Activated CD8-positive, alpha-beta memory T cell treated with anti-CD3 and anti-CD28 coated beads, Interleukin-2, amount 50 U/mL, for 1 hour (primary cell): ENCODE results near the gene RAB10.

Experiments
- DNase-seq: peaks from one replicate; pipeline ENCODE4 v3.0.0-alpha.2; 2020; ENCODE audit errors: extremely low read depth

RAB10 gene

GRCh38 chr2:26178746-26179436, 145.0 kb downstream of the RAB10 start:
- DNase-seq, result no peak

- no peak for DNase-seq
These were observed 145.6 kb downstream of the RAB10 start for GRCh38 chr2:26179446-26179913.

DNA sequence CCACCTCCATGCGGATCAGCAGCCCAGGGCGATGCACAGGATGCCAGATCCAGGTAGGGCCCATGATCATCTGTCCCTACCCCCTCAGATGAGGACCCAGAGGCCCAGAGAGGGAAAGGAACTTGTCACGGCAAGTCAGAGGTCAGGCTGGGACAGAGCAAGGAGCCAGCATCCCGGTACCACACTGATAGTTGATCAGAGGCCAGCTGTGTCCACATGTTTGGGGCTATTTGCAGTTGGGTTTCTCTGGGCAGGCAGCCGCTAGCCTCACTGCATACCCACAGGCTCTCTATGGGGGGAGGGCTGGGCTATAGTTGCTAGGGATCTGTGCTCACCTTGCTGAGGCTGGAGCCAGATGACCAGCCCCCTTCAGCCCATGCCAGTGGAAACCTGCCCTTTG, 148.6 kb downstream of the RAB10 start:
- no peak for DNase-seq

DNA sequence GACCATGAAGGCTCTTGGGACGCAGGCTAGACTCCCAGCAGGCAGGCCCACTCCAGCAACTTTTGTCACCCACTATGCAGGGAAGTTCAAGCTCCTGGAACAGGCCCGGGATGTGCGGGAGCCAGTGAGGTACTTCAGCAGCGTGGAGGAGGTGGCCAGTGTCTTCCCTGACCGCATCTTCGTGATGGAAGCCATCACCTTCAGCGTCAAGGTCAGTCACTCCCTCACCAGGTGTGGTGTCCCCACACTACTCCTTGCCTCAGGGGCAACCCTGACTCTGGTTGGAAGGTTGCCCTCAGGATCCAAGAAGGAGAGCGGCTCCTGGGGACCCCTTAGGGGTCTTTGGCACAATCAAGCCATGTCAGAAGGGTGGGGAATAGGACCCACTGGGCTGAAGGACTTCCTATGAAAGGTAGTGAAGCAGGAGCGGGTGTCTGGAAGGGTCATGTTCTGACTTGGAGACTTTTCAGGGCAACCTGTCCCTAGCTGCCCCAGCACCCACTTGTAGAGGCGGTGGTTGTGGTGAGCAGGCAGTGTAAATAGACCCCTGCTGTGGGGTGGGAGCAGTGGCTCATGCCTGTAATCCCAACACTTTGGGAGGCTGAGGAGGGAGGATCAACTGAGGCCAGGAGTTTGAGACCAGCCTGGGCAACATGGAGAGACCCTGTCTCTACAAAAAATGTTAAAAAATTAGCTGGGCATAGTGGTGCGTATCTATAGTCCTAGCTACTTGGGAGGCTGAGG, 149.2 kb downstream of the RAB10 start:
- no peak for DNase-seq

DNA sequence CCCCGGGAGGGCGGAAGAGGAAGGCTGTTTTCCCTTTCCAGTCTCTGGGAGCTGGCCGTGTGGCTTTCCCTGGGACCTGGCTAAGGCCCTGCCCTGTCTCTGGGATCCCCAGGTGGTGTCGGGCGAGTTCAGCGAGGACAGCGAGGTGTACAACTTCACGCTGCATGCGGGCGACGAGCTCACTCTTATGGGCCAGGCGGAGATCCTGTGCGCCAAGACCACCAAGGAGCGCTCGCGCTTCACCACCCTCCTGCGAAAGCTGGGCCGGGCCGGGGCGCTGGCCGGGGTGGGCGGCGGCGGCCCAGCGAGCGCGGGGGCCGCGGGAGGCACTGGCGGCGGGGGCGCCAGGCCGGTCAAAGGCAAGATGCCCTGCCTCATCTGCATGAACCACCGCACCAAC, 150.2 kb downstream of the RAB10 start:
- no peak for DNase-seq

GRCh38 chr2:26184555-26185303, 150.8 kb downstream of the RAB10 start:
- DNase-seq, result peak; percentile 57

- DNase-seq, result no peak
These were observed 151.5 kb downstream of the RAB10 start for GRCh38 chr2:26185304-26185928.

GRCh38 chr2:26185954-26186770, 152.3 kb downstream of the RAB10 start:
- DNase-seq, result no peak
